Osteocyte (in vitro differentiated cells): ENCODE measurements around the gene LRRK1. TPM values are rescaled to one million over a fixed set of nuclear protein-coding genes. Genes with fewer than 3 reads are reported as not detected.

Source experiments
- DNase-seq: peaks from one replicate; pipeline ENCODE4 v3.0.0; 2021; ENCODE audit warnings: mixed read lengths; ENCODE audit not compliant: unreplicated experiment; ENCODE audit errors: extremely low spot score
- H3K27ac Mint-ChIP-seq: one replicate; pipeline ENCODE4 v1.8.0; 2021; ENCODE audit warnings: mild to moderate bottlenecking, mixed read lengths; ENCODE audit not compliant: unreplicated experiment
- H3K27me3 Mint-ChIP-seq: one replicate; pipeline ENCODE4 v1.8.0; 2021; ENCODE audit warnings: mixed read lengths; ENCODE audit not compliant: unreplicated experiment
- H3K36me3 Mint-ChIP-seq: one replicate; pipeline ENCODE4 v1.8.0; 2021; ENCODE audit warnings: mixed read lengths; ENCODE audit not compliant: unreplicated experiment
- H3K4me1 Mint-ChIP-seq: one replicate; pipeline ENCODE4 v1.8.0; 2021; ENCODE audit warnings: mixed read lengths; ENCODE audit not compliant: unreplicated experiment
- H3K4me3 Mint-ChIP-seq: one replicate; pipeline ENCODE4 v1.8.0; 2021; ENCODE audit warnings: mild to moderate bottlenecking, moderate library complexity, mixed read lengths; ENCODE audit not compliant: unreplicated experiment
- H3K9me3 Mint-ChIP-seq: one replicate; pipeline ENCODE4 v1.8.0; 2021; ENCODE audit warnings: mixed read lengths; ENCODE audit not compliant: unreplicated experiment
- total RNA-seq: library from RNA; stranded (reverse); gene quantifications from 2 replicates; pipeline ENCODE4 v1.2.1, GENCODE V29; 2021
- TF ChIP-seq, protein P1 (sequence below): fragments of 200-600 bp; sonication (generic); IDR thresholded peaks from 2 replicates; pipeline ENCODE4 v1.5.0; 2021; ENCODE audit warnings: antibody characterized with exemption, mild to moderate bottlenecking, moderate library complexity

LRRK1 gene
- total RNA-seq, 1 donor from 2014 or later: 10.8 TPM

DNA sequence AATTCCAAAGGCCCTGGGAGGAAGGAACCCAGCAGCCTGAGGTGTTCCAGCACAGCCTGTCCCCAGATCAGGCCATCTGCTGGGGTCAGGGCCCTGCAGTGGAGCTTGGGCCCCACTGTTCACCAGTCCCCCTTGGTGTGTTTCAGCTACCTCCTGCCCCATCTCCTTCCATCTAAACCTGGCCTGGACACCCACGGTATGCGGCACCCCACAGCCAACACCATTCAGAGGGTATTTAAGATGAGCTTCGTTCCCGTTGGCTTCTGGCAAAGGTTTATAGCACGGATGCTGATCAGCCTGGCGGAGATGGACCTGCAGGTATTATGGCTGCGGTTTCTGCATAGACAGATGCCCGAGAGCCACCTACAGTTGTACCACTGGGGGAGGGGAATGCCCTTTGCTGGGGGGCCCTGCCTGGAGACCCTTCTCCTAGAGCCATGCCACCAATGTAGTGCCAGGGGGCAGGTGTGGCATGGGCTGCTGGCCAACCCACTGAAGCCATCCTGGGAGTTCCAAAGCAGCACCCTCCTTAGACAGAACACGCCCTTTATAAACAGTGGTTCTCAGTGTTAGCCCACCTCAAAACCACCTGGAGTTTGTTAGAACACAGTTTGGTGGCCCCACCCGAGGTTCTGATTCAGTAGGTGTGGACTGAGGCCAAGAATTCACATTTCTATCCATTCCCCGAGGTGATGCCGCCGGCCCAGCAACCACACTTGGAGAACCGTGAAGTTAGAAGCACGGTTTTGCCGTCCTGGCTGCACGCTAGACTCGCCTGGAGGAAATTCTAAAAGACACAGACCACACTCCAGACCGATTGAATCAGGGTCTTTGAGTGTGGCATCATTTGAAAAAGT, 126.9 kb downstream of the LRRK1 start:
- Mint-ChIP-seq H3K27ac (no peak overlapping the region), H3K27me3 (no peaks in the 10 kb centered on the region), H3K4me3 (no peak overlapping the region), H3K4me1 (peaks cover 3% of the 10 kb centered on the region), H3K36me3 (peaks cover 17% of the 10 kb centered on the region), H3K9me3 (peaks cover 4% of the 10 kb centered on the region)
- TF ChIP-seq, protein P1, sequence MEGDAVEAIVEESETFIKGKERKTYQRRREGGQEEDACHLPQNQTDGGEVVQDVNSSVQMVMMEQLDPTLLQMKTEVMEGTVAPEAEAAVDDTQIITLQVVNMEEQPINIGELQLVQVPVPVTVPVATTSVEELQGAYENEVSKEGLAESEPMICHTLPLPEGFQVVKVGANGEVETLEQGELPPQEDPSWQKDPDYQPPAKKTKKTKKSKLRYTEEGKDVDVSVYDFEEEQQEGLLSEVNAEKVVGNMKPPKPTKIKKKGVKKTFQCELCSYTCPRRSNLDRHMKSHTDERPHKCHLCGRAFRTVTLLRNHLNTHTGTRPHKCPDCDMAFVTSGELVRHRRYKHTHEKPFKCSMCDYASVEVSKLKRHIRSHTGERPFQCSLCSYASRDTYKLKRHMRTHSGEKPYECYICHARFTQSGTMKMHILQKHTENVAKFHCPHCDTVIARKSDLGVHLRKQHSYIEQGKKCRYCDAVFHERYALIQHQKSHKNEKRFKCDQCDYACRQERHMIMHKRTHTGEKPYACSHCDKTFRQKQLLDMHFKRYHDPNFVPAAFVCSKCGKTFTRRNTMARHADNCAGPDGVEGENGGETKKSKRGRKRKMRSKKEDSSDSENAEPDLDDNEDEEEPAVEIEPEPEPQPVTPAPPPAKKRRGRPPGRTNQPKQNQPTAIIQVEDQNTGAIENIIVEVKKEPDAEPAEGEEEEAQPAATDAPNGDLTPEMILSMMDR: no peak
- DNase-seq: peak; percentile 75

DNA sequence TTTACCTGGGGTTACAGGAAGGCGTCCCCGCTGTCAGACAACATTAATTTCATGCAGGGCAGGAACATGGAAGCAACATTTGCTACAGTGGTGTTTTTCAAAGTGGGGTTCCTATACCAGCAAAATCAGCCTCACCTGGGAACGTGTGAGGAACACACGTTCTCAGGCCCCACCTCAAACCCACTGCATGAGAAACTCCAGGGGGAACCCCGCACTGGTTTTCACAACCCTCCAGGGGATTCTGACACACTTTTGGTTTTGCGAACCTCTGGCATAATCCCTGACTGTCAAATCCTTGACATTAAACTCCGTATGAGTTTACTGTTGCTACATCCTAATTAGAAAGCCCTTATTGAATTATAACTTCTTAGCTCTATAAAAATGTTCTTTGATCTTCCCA, 127.7 kb downstream of the LRRK1 start:
- Mint-ChIP-seq H3K9me3 (no peaks in the 10 kb centered on the region), H3K4me1 (peaks cover 3% of the 10 kb centered on the region), H3K27me3 (no peaks in the 10 kb centered on the region), H3K27ac (no peak overlapping the region), H3K4me3 (no peak overlapping the region), H3K36me3 (peaks cover 11% of the 10 kb centered on the region)
- DNase-seq: no peak
- TF ChIP-seq, protein P1: no peak

DNA sequence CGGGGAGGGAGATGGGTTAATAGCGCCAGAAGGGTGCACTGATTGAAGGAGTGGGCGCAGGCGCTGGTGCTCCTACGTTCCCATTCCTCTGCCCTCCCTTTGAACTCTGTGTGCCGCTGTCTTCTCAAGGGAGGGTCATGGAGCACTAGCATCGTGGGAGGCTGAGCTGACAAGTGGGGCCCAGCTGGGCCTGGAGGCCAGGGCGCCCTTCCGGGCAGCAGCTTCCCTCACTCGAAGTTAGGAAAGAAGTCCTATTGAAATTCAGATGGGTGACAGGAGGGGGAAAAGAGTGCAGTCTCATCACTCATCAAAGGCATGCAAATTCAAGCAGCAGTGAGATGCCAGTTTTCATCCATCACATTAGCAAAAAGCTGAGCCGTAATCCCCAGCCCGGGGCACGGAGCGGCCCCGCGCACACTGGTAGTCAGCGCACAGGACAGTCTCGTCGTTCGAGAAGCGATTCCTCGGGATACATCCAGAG, 128.2 kb downstream of the LRRK1 start:
- DNase-seq: no peak
- no peaks in the 10 kb centered on the region for H3K27me3 Mint-ChIP-seq
- H3K9me3 Mint-ChIP-seq: no peaks in the 10 kb centered on the region
- peaks cover 3% of the 10 kb centered on the region for H3K4me1 Mint-ChIP-seq
- no peak overlapping the region for H3K4me3 Mint-ChIP-seq
- H3K27ac Mint-ChIP-seq: no peak overlapping the region
- TF ChIP-seq, protein P1: no peak
- H3K36me3 Mint-ChIP-seq: peaks cover 11% of the 10 kb centered on the region

DNA sequence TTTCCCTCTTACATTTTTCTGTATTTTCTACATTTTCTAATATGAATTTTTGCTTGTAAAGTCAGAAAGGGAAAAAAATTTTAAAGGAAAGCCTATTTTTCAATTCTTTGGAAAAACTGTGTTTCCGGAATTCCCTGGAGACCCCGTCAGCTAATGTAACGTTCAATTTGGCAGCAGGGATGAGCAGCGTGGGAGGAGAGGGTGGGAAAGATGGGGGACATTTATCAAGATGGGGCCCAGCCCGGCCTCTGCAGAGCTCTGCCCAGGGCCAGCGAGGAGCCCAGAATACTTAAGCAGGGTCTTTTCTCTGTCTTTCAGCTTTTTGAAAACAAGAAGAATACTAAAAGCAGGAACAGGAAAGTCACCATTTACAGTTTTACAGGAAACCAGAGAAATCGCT, 129.0 kb downstream of the LRRK1 start:
- peaks cover 11% of the 10 kb centered on the region for H3K36me3 Mint-ChIP-seq
- DNase-seq: no peak
- H3K27me3 Mint-ChIP-seq: no peaks in the 10 kb centered on the region
- no peaks in the 10 kb centered on the region for H3K9me3 Mint-ChIP-seq
- H3K27ac Mint-ChIP-seq: no peak overlapping the region
- TF ChIP-seq, protein P1: no peak
- peaks cover 3% of the 10 kb centered on the region for H3K4me1 Mint-ChIP-seq
- H3K4me3 Mint-ChIP-seq: no peak overlapping the region

DNA sequence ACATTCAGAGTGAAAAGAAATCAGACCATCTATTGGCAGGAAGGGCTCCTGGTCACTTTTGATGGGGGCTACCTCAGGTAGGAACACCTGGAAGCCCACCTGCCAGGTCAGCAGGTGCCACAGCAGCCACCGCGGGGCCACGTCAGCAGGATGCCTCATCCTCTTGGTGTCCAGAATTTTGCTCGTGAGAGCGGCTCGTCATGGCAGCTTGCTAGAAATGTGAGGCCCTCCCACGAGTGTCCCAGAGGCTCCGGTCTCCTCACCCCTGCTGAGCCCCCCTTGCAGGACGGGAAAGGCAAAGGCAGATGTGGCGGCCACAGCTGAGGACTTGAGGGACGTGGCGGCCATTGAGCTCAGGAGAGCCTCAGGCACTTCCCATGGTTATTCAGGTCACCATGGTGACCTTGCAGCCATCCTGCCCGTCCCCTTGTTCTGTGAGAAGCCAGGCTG, 129.4 kb downstream of the LRRK1 start:
- Mint-ChIP-seq H3K4me3 (no peak overlapping the region), H3K27ac (no peak overlapping the region), H3K27me3 (no peaks in the 10 kb centered on the region), H3K4me1 (peaks cover 3% of the 10 kb centered on the region), H3K36me3 (peaks cover 12% of the 10 kb centered on the region), H3K9me3 (no peaks in the 10 kb centered on the region)
- peak; percentile 80 for DNase-seq
- TF ChIP-seq, protein P1: no peak
